Tibial nerve (tissue), 4 donors: ENCODE data around the gene ADAMTS18.

Source experiments
- EP300 ChIP-seq, 2 donors: sonication (generic); formaldehyde crosslinking; IDR thresholded peaks; one replicate each; pipeline ENCODE4 v1.6.1; 2017; ENCODE audit warnings: antibody characterized with exemption in 2 of 2, mild to moderate bottlenecking in 1 of 2
- POLR2A ChIP-seq, 2 donors: fragments of 450-650 bp; IDR thresholded peaks; one replicate each; pipeline ENCODE4 v1.6.1; 2017; ENCODE audit warnings: antibody characterized with exemption in 2 of 2, mild to moderate bottlenecking in 2 of 2, moderate library complexity in 2 of 2
- TF ChIP-seq, protein P1 (sequence below), 5 experiments: fragments of 200-600 bp in 3 of 5; fragments of 450-650 bp in 2 of 5; sonication (generic) in 3 of 5; IDR thresholded peaks; one replicate each; pipeline ENCODE4 v1.5.1; 2016 to 2019; ENCODE audit warnings: antibody characterized with exemption in 5 of 5, mild to moderate bottlenecking in 3 of 5, moderate library complexity in 2 of 5

DNA sequence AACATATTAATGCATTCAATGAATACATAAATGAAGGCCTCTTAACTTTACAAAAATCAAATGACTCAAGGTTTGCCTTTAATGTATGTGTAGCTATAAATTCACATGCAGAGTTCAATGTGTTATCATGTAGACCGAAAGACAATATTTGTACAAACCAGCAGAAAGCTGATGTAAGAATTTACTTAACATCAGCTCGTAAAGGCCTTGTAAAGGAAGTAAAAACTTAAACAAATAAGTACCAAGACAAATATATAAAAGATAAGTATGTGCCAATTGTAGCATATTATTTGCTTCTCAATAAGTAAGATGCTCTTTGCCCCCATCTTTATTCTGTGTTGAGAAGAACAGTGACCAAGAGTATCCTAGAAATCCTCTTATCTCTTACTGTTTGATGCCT is 130.0 kb downstream of the ADAMTS18 start:
- TF ChIP-seq EP300 (IDR thresholded peaks at IDR 0.05) = no peak
- TF ChIP-seq POLR2A (IDR thresholded peaks at IDR 0.05) = no peak
- TF ChIP-seq, protein P1, sequence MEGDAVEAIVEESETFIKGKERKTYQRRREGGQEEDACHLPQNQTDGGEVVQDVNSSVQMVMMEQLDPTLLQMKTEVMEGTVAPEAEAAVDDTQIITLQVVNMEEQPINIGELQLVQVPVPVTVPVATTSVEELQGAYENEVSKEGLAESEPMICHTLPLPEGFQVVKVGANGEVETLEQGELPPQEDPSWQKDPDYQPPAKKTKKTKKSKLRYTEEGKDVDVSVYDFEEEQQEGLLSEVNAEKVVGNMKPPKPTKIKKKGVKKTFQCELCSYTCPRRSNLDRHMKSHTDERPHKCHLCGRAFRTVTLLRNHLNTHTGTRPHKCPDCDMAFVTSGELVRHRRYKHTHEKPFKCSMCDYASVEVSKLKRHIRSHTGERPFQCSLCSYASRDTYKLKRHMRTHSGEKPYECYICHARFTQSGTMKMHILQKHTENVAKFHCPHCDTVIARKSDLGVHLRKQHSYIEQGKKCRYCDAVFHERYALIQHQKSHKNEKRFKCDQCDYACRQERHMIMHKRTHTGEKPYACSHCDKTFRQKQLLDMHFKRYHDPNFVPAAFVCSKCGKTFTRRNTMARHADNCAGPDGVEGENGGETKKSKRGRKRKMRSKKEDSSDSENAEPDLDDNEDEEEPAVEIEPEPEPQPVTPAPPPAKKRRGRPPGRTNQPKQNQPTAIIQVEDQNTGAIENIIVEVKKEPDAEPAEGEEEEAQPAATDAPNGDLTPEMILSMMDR (IDR thresholded peaks at IDR 0.05) = no peak
